Measurements from ENCODE around the gene TMEM198.
A peak's percentile ranks its signal among the peaks of the same experiment; 100 is the strongest.

Gene TMEM198

GRCh38 chr2:219563271-219563928 lies 19.6 kb downstream of the TMEM198 start:
- DNase-seq = no peak

GRCh38 chr2:219565130-219566080 lies 21.6 kb downstream of the TMEM198 start:
- DNase-seq = no peak

- DNase-seq = no peak
Measured at GRCh38 chr2:219566640-219567039, 22.8 kb downstream of the TMEM198 start.

GRCh38 chr2:219567131-219567530 lies 23.3 kb downstream of the TMEM198 start:
- DNase-seq = no peak

- DNase-seq = no peak
Measured at GRCh38 chr2:219567791-219568361, 24.0 kb downstream of the TMEM198 start.

GRCh38 chr2:219569041-219569440 lies 25.2 kb downstream of the TMEM198 start:
- no peak for DNase-seq

- DNase-seq = no peak
Measured at GRCh38 chr2:219569635-219570034, 25.8 kb downstream of the TMEM198 start.

GRCh38 chr2:219570194-219570923 lies 26.5 kb downstream of the TMEM198 start:
- DNase-seq = peak; percentile 32

GRCh38 chr2:219570924-219571310 lies 27.1 kb downstream of the TMEM198 start:
- no peak for DNase-seq

GRCh38 chr2:219571311-219572236 lies 27.7 kb downstream of the TMEM198 start, which contains the start of gene OBSL1:
Gene OBSL1 (minus strand): TSS chr2:219571539. CDS start chr2:219571232, 307 bp downstream.
- peak; percentile 87 for DNase-seq

GRCh38 chr2:219572237-219573001 lies 28.6 kb downstream of the TMEM198 start, which contains the start of gene INHA:
Gene INHA (plus strand): TSS chr2:219572310. CDS start chr2:219572375, 65 bp downstream.
- no peak for DNase-seq

- no peak for DNase-seq
Measured at GRCh38 chr2:219573166-219573565, 29.3 kb downstream of the TMEM198 start.

GRCh38 chr2:219574484-219575311 lies 30.9 kb downstream of the TMEM198 start:
- DNase-seq = peak; percentile 79

- DNase-seq = no peak
Measured at GRCh38 chr2:219575566-219576504, 32.0 kb downstream of the TMEM198 start.

GRCh38 chr2:219576505-219577388 lies 32.9 kb downstream of the TMEM198 start:
- peak; percentile 83 for DNase-seq

GRCh38 chr2:219578811-219579613 lies 35.2 kb downstream of the TMEM198 start:
- no peak for DNase-seq

GRCh38 chr2:219581346-219581745 lies 37.5 kb downstream of the TMEM198 start:
- DNase-seq = no peak
